Activated CD4-positive, alpha-beta T cell treated with anti-CD3 and anti-CD28 coated beads for 24 hours (primary cell): ENCODE results near the gene YAP1.

Experiments
- DNase-seq, 2 donors: peaks; one replicate each; pipeline ENCODE4 v3.0.0-alpha.2; 2020; ENCODE audit warnings: low read depth in 2 of 2

YAP1 gene

GRCh38 chr11:102157219-102157618, 47.0 kb downstream of the YAP1 start:
- no peak for DNase-seq

- DNase-seq = no peak
Measured at GRCh38 chr11:102158164-102158735, 48.0 kb downstream of the YAP1 start.

- no peak for DNase-seq
Measured at GRCh38 chr11:102163368-102163767, 53.1 kb downstream of the YAP1 start.

GRCh38 chr11:102166175-102167064, 56.2 kb downstream of the YAP1 start:
- DNase-seq = no peak

- no peak for DNase-seq
Measured at GRCh38 chr11:102168481-102168880, 58.2 kb downstream of the YAP1 start.

GRCh38 chr11:102171101-102171500, 60.9 kb downstream of the YAP1 start:
- DNase-seq = no peak

GRCh38 chr11:102172127-102172848, 62.0 kb downstream of the YAP1 start:
- DNase-seq = no peak

- no peak for DNase-seq
Measured at GRCh38 chr11:102177126-102177525, 66.9 kb downstream of the YAP1 start.

GRCh38 chr11:102177974-102178631, 67.9 kb downstream of the YAP1 start:
- no peak for DNase-seq

GRCh38 chr11:102179371-102179770, 69.1 kb downstream of the YAP1 start:
- no peak for DNase-seq

GRCh38 chr11:102184269-102184987, 74.2 kb downstream of the YAP1 start:
- DNase-seq = no peak

- DNase-seq = no peak
Measured at GRCh38 chr11:102186551-102187191, 76.4 kb downstream of the YAP1 start.

- no peak for DNase-seq
Measured at GRCh38 chr11:102187416-102188151, 77.3 kb downstream of the YAP1 start.

- no peak for DNase-seq
Measured at GRCh38 chr11:102188488-102188887, 78.2 kb downstream of the YAP1 start.

- no peak for DNase-seq
Measured at GRCh38 chr11:102191832-102192231, 81.6 kb downstream of the YAP1 start.

GRCh38 chr11:102192349-102193066, 82.3 kb downstream of the YAP1 start:
- DNase-seq = no peak

GRCh38 chr11:102194257-102194656, 84.0 kb downstream of the YAP1 start:
- DNase-seq = no peak

- DNase-seq = no peak
Measured at GRCh38 chr11:102194990-102195389, 84.7 kb downstream of the YAP1 start.

GRCh38 chr11:102196351-102196750, 86.1 kb downstream of the YAP1 start:
- no peak for DNase-seq

- DNase-seq = no peak
Measured at GRCh38 chr11:102196816-102197215, 86.6 kb downstream of the YAP1 start.
